ENCODE results near the gene ZC3H12D. TPM values are rescaled to one million over a fixed set of nuclear protein-coding genes. Genes with fewer than 3 reads are reported as not detected.

ZC3H12D gene
- total RNA-seq, 4 donors from 2014 or later: 0.63 to 5.8 (median 0.87) TPM

GRCh38 chr6:149425754-149426153 lies 59.1 kb downstream of the ZC3H12D start:
- no peak for TF ChIP-seq POLR2A (IDR thresholded peaks at IDR 0.05; ENCODE audit: low read depth)
- no peak for TF ChIP-seq EP300 (IDR thresholded peaks at IDR 0.05)
- TF ChIP-seq CTCF (IDR thresholded peaks at IDR 0.05): no peak
- TF ChIP-seq POLR2AphosphoS5 (IDR thresholded peaks at IDR 0.05): no peak
- H3K27ac ChIP-seq (replicated peaks in 1 of 4): no peak overlapping the region
- no peaks in the 10 kb centered on the region for H3K9me3 ChIP-seq
- no peaks in the 10 kb centered on the region for H3K36me3 ChIP-seq
- WGBS: 88% methylated on average over 2 of the region's 5 CpGs
- H3K4me1 ChIP-seq: peaks cover 0 to 18% (median 11%) of the 10 kb centered on the region in 4 donors
- peak; percentile 75 for DNase-seq (ENCODE audit: extremely low spot score)
- no peak overlapping the region for H3K4me3 ChIP-seq
- intact Hi-C loops (cut with DNase I): no loop called here
- peaks cover 0 to 3% (median 0%) of the 10 kb centered on the region in 4 donors for H3K27me3 ChIP-seq

GRCh38 chr6:149425224-149425623 lies 59.6 kb downstream of the ZC3H12D start:
- H3K36me3 ChIP-seq: no peaks in the 10 kb centered on the region
- no peak for TF ChIP-seq POLR2A (IDR thresholded peaks at IDR 0.05; ENCODE audit: low read depth)
- no peak for TF ChIP-seq EP300 (IDR thresholded peaks at IDR 0.05)
- TF ChIP-seq POLR2AphosphoS5 (IDR thresholded peaks at IDR 0.05): no peak
- no peak for TF ChIP-seq CTCF (IDR thresholded peaks at IDR 0.05)
- DNase-seq (ENCODE audit: extremely low spot score): peak; percentile 66
- 92% methylated on average over 2 of the region's 8 CpGs for WGBS
- no peak overlapping the region for H3K4me3 ChIP-seq
- H3K27ac ChIP-seq (replicated peaks in 1 of 4): no peak overlapping the region
- H3K4me1 ChIP-seq: peaks cover 0 to 18% (median 11%) of the 10 kb centered on the region in 4 donors
- H3K9me3 ChIP-seq: no peaks in the 10 kb centered on the region
- intact Hi-C loops (cut with DNase I): no loop called here
- H3K27me3 ChIP-seq: peaks cover 0 to 3% (median 0%) of the 10 kb centered on the region in 4 donors

GRCh38 chr6:149423964-149424440 lies 60.8 kb downstream of the ZC3H12D start:
- H3K4me1 ChIP-seq: peaks cover 0 to 18% (median 11%) of the 10 kb centered on the region in 4 donors
- H3K27me3 ChIP-seq: peaks cover 0 to 3% (median 0%) of the 10 kb centered on the region in 4 donors
- intact Hi-C loops (cut with DNase I): no loop called here
- H3K4me3 ChIP-seq: peak overlapping the region in 2 of 4 donors; percentile 2 to 7
- TF ChIP-seq CTCF (IDR thresholded peaks at IDR 0.05) (no peak), POLR2AphosphoS5 (IDR thresholded peaks at IDR 0.05) (no peak), POLR2A (IDR thresholded peaks at IDR 0.05; ENCODE audit: low read depth) (no peak), EP300 (IDR thresholded peaks at IDR 0.05) (no peak)
- WGBS: 80% methylated on average over 7 of the region's 7 CpGs
- peak overlapping the region in 1 of 4 donors; percentile 19 for H3K27ac ChIP-seq (replicated peaks in 1 of 4)
- H3K9me3 ChIP-seq: no peaks in the 10 kb centered on the region
- DNase-seq (ENCODE audit: extremely low spot score): peak; percentile 79
- no peaks in the 10 kb centered on the region for H3K36me3 ChIP-seq

GRCh38 chr6:149422581-149422980 lies 62.2 kb downstream of the ZC3H12D start:
- Histone ChIP-seq H3K27me3 (peaks cover 0 to 3% (median 0%) of the 10 kb centered on the region in 4 donors), H3K4me1 (peaks cover 0 to 18% (median 11%) of the 10 kb centered on the region in 4 donors), H3K4me3 (no peak overlapping the region), H3K9me3 (no peaks in the 10 kb centered on the region), H3K27ac (replicated peaks in 1 of 4) (no peak overlapping the region), H3K36me3 (no peaks in the 10 kb centered on the region)
- no peak for DNase-seq (ENCODE audit: extremely low spot score)
- intact Hi-C loops (cut with DNase I): no loop called here
- TF ChIP-seq POLR2AphosphoS5 (IDR thresholded peaks at IDR 0.05): no peak
- no peak for TF ChIP-seq POLR2A (IDR thresholded peaks at IDR 0.05; ENCODE audit: low read depth)
- TF ChIP-seq EP300 (IDR thresholded peaks at IDR 0.05): no peak
- TF ChIP-seq CTCF (IDR thresholded peaks at IDR 0.05): no peak
- WGBS: 95% methylated on average over 4 of the region's 4 CpGs

GRCh38 chr6:149421132-149421531 lies 63.7 kb downstream of the ZC3H12D start:
- Histone ChIP-seq H3K9me3 (no peaks in the 10 kb centered on the region), H3K36me3 (no peaks in the 10 kb centered on the region), H3K4me1 (peaks cover 0 to 18% (median 11%) of the 10 kb centered on the region in 4 donors), H3K27me3 (peaks cover 0 to 3% (median 0%) of the 10 kb centered on the region in 4 donors), H3K4me3 (no peak overlapping the region), H3K27ac (replicated peaks in 1 of 4) (no peak overlapping the region)
- intact Hi-C loops (cut with DNase I): no loop called here
- WGBS: 79% methylated on average over 5 of the region's 5 CpGs
- TF ChIP-seq EP300 (IDR thresholded peaks at IDR 0.05) (no peak), CTCF (IDR thresholded peaks at IDR 0.05) (no peak), POLR2A (IDR thresholded peaks at IDR 0.05; ENCODE audit: low read depth) (no peak), POLR2AphosphoS5 (IDR thresholded peaks at IDR 0.05) (no peak)
- DNase-seq (ENCODE audit: extremely low spot score): no peak
